Measurements from ENCODE around the gene RAB11FIP5. TPM values are rescaled to one million over a fixed set of nuclear protein-coding genes. Genes with fewer than 3 reads are reported as not detected.

RAB11FIP5 gene
- total RNA-seq, 1 donor from 2014 or later = 13.5 TPM

- Mint-ChIP-seq H3K36me3 (ENCODE audit: unreplicated experiment) (no peaks in the 10 kb centered on the region), H3K4me3 (ENCODE audit: unreplicated experiment) (no peak overlapping the region), H3K27ac (ENCODE audit: unreplicated experiment) (no peak overlapping the region), H3K4me1 (ENCODE audit: low read depth, unreplicated experiment) (peaks cover 14% of the 10 kb centered on the region), H3K9me3 (ENCODE audit: unreplicated experiment) (no peaks in the 10 kb centered on the region), H3K27me3 (ENCODE audit: unreplicated experiment) (peaks cover 4% of the 10 kb centered on the region)
- TF ChIP-seq CTCF (IDR thresholded peaks at IDR 0.05; ENCODE audit: partially characterized antibody, unreplicated experiment) = no peak
- DNase-seq = no peak
Measured at GRCh38 chr2:73092146-73092783, 20.5 kb downstream of the RAB11FIP5 start.

GRCh38 chr2:73091696-73092095, 21.1 kb downstream of the RAB11FIP5 start:
- no peak for TF ChIP-seq CTCF (IDR thresholded peaks at IDR 0.05; ENCODE audit: partially characterized antibody, unreplicated experiment)
- H3K27ac Mint-ChIP-seq (ENCODE audit: unreplicated experiment) = no peak overlapping the region
- H3K4me3 Mint-ChIP-seq (ENCODE audit: unreplicated experiment) = no peak overlapping the region
- H3K4me1 Mint-ChIP-seq (ENCODE audit: low read depth, unreplicated experiment) = peaks cover 14% of the 10 kb centered on the region
- no peaks in the 10 kb centered on the region for H3K9me3 Mint-ChIP-seq (ENCODE audit: unreplicated experiment)
- peaks cover 3% of the 10 kb centered on the region for H3K27me3 Mint-ChIP-seq (ENCODE audit: unreplicated experiment)
- DNase-seq = no peak
- H3K36me3 Mint-ChIP-seq (ENCODE audit: unreplicated experiment) = no peaks in the 10 kb centered on the region

- DNase-seq = no peak
- Mint-ChIP-seq H3K27ac (ENCODE audit: unreplicated experiment) (no peak overlapping the region), H3K36me3 (ENCODE audit: unreplicated experiment) (no peaks in the 10 kb centered on the region), H3K4me1 (ENCODE audit: low read depth, unreplicated experiment) (peaks cover 14% of the 10 kb centered on the region), H3K27me3 (ENCODE audit: unreplicated experiment) (peaks cover 2% of the 10 kb centered on the region), H3K4me3 (ENCODE audit: unreplicated experiment) (no peak overlapping the region), H3K9me3 (ENCODE audit: unreplicated experiment) (no peaks in the 10 kb centered on the region)
- TF ChIP-seq CTCF (IDR thresholded peaks at IDR 0.05; ENCODE audit: partially characterized antibody, unreplicated experiment) = no peak
Measured at GRCh38 chr2:73091164-73091563, 21.6 kb downstream of the RAB11FIP5 start.

- no peak for TF ChIP-seq CTCF (IDR thresholded peaks at IDR 0.05; ENCODE audit: partially characterized antibody, unreplicated experiment)
- Mint-ChIP-seq H3K27ac (ENCODE audit: unreplicated experiment) (no peak overlapping the region), H3K27me3 (ENCODE audit: unreplicated experiment) (peaks cover 2% of the 10 kb centered on the region), H3K4me1 (ENCODE audit: low read depth, unreplicated experiment) (peaks cover 21% of the 10 kb centered on the region), H3K36me3 (ENCODE audit: unreplicated experiment) (no peaks in the 10 kb centered on the region), H3K9me3 (ENCODE audit: unreplicated experiment) (no peaks in the 10 kb centered on the region), H3K4me3 (ENCODE audit: unreplicated experiment) (no peak overlapping the region)
- no peak for DNase-seq
Measured at GRCh38 chr2:73089270-73090030, 23.3 kb downstream of the RAB11FIP5 start.

GRCh38 chr2:73088703-73089102, 24.0 kb downstream of the RAB11FIP5 start:
- no peak overlapping the region for H3K4me3 Mint-ChIP-seq (ENCODE audit: unreplicated experiment)
- no peaks in the 10 kb centered on the region for H3K9me3 Mint-ChIP-seq (ENCODE audit: unreplicated experiment)
- peaks cover 21% of the 10 kb centered on the region for H3K4me1 Mint-ChIP-seq (ENCODE audit: low read depth, unreplicated experiment)
- no peaks in the 10 kb centered on the region for H3K36me3 Mint-ChIP-seq (ENCODE audit: unreplicated experiment)
- peaks cover 3% of the 10 kb centered on the region for H3K27me3 Mint-ChIP-seq (ENCODE audit: unreplicated experiment)
- no peak for DNase-seq
- TF ChIP-seq CTCF (IDR thresholded peaks at IDR 0.05; ENCODE audit: partially characterized antibody, unreplicated experiment) = no peak
- H3K27ac Mint-ChIP-seq (ENCODE audit: unreplicated experiment) = no peak overlapping the region
